H4 (cell line): Measurements from ENCODE around the gene EYS. TPM values are rescaled to one million over a fixed set of nuclear protein-coding genes. Genes with fewer than 3 reads are reported as not detected.

ENCODE experiments used
- DNase-seq: peaks from one replicate; pipeline ENCODE4 v3.0.0-alpha.2; 2015; ENCODE audit warnings: low spot score
- total RNA-seq: library from RNA; depleted of rRNA; stranded (reverse); fragments of >200 nt; shearing (Covaris generic); gene quantifications from 2 replicates; pipeline ENCODE4 v1.2.3, GENCODE V29; 2014

Gene EYS
- total RNA-seq, 1 experiment from 2014 or later = 0.17 TPM

DNA sequence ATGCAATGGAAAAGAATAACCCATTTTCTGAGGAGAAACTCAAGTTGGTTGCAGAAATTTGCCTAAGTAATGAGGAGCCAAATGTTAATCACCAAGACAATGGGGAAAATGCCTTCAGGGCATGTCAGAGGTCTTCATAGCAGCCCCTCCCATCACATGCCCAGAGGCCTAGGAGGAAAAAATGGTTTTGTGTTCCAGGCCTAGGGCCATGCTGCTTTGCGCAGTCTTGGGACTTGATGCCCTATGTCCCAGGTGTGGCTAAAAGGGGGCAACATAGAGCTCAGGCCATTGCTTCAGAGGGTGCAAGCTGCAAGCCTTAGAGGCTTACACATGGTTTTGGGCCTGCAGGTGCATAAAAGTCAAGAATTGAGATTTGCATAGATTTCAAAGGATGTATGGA is 485.9 kb downstream of the EYS start:
- no peak for DNase-seq

GRCh38 chr6:65202738-65203137 is 504.3 kb downstream of the EYS start:
- no peak for DNase-seq

- DNase-seq = no peak
These were observed 507.3 kb downstream of the EYS start for GRCh38 chr6:65199683-65200082.

DNA sequence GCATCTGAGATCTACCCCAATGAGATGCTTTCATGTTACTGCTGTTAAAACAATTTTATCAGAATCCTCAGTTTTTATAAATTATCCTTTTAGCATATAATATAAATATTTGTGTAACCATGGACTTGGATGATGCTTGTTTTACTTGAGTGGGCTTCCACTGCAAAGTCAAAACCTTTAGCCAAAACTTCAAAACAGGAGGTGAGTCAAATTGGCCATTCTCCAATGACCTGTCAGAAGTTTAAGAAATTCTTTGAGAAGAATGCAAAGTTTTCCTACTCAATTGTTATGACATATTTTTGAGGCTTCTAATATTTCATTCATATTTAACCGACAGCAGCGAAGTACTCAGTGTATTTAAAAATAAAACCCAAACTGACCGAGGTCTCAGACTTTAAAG is 507.9 kb downstream of the EYS start:
- DNase-seq = no peak

DNA sequence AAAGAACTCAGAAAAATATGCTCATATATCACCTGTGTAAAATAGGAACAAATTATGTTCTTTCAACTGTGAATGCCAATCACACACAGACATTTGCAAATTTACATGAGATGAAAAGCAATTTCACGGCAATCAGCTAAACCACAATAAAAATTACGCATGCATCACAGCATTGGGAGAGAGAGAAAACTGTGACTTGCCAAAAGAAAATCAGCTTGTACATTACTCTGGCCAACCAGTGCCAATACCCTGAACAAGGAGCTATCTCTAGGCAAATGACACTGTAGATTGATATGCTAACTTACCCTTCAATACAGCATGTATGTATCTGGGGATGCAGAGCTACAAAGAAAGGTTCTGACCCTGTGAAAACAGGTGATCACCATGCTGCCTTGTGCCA is 515.6 kb downstream of the EYS start:
- no peak for DNase-seq

DNA sequence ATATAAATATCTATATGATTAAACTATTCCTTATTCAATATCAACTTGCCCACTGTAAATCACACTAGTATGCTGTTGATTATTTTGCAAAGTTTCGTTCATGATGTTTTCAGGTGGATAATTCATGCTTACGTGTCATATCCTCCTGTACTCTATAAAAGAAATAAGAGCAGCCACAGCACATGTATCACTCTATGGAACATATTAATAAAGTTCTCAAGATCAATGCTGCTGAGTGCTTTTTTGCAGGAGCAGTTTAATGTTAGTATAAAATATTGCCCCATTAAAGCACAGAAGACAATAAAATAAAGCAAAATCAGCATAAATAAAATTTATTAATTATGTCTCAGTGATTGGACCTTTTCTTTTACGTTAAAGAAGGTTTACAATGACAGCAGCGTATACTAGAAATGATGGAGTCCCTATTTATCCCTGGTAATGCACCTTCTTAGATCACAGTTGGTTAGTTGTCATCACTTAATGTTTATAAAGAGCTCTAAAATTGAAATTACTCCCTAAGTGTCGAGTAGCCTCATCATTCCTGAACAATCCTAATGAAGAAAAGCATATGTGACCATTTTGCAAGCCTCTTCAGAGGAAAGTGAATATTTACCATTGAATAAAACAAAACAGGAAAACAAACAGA is 517.7 kb downstream of the EYS start:
- no peak for DNase-seq

- no peak for DNase-seq
These were observed 520.2 kb downstream of the EYS start for GRCh38 chr6:65186826-65187225.

- DNase-seq = peak; percentile 8
These were observed 524.3 kb downstream of the EYS start for GRCh38 chr6:65182681-65183080.

- no peak for DNase-seq
These were observed 536.8 kb downstream of the EYS start for GRCh38 chr6:65170273-65170672.

DNA sequence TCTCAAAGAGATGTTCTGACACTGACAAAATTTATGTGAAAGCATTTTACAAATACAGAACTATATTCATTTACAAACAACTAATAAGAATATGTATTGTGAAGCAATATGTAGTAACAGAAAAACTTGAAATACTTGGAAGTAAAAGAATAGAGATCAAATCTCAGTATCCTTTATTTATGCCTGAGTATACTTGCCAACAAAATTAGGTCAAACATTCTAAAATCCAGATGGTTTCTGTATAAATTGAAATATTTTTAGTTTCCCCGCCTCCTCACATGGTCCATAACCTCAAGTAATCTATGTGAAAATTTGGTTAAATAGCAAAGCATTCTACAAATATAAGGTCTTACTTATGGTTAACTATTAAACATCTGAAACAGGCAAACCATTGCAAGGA is 545.4 kb downstream of the EYS start:
- no peak for DNase-seq

DNA sequence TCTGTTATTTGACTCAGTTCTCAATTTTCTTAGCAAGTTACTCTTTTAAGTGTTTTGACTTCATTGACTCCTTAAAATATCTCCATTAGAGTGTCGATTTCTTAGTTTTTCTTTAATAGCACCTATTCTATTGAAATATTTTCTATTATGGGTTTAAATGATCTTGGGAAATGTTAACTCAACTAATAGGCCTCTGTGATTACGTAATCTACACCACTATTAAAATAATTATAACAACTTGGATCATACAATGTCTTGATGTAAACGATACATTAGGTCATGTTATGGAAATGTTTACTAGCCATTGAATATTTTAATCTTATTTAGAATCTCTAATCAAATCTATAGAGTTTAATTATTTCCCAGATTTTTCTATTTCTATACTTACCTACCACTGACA is 550.0 kb downstream of the EYS start:
- no peak for DNase-seq

- no peak for DNase-seq
These were observed 551.9 kb downstream of the EYS start for GRCh38 chr6:65155083-65155482.

- no peak for DNase-seq
These were observed 557.2 kb downstream of the EYS start for GRCh38 chr6:65149841-65150240.

GRCh38 chr6:65148839-65149238 is 558.2 kb downstream of the EYS start:
- no peak for DNase-seq

DNA sequence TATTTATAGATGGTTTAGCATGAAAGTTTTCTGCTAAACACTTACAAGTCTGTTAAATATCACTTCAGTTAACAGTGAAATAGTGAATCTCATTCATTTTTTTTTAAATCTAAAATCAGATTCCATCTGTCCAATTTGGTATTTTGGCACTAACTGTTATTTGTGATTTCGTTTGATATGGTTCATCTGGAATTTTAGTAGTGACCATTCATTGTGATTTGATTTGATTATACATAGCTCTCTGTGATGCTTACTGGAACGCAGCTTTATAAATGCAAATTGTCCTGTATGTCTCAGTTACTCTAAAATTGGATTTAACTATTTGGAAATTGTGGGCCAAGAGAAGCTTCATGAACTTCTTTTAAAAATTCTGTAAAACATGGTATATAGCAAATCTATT is 571.5 kb downstream of the EYS start:
- DNase-seq = no peak

GRCh38 chr6:65126667-65127066 is 580.4 kb downstream of the EYS start:
- DNase-seq = no peak

- no peak for DNase-seq
These were observed 583.5 kb downstream of the EYS start for GRCh38 chr6:65123521-65123920.

DNA sequence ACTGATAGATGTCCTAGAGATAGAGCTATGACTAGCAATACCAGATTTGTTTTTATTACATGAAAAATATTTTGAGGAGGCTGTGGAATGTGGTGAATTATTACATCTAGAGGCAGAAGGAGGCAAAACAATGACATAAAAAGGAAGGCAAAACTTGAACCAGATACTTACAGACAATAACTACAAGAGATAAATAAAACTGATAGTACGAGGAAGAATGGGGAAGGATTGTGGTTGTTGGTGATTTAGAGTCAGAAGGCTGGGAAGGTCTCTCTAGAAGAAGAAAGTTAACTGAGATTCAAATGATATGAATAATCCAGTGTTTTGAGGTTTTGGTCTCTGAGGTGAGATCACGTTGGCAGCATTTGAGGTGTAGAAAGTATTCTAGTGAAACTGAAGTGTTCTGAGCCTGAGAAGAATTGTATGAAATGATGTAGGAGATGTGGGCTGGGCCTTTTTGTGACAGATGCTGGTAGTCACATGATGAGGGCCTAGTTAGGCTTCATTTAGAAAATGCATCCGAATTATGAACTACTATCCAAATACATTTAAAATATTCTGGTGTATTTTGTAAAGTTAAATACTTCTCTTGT is 589.1 kb downstream of the EYS start:
- DNase-seq = no peak

DNA sequence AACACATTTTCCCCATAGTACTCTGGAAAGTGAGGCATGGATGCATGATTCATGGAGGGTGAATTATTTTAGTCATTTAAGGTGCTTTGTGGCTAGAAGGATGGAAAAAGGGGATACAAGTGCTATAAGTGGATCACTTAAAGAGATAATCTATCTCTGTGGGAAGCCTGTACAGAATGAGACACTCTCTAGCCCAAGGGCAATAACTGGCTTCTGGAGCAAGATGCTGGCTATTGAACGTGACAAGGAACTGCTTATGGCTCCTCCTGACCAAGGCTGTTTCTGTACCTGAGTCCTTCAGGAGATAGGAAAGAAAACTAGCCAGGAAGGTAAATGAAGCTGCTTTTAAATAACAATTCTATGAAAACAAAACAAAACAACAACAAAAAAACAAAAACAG is 590.7 kb downstream of the EYS start:
- DNase-seq = no peak

GRCh38 chr6:65113581-65113980 is 593.4 kb downstream of the EYS start:
- DNase-seq = peak; percentile 23

- DNase-seq = no peak
These were observed 594.6 kb downstream of the EYS start for GRCh38 chr6:65112435-65112834.

GRCh38 chr6:65110031-65110430 is 597.0 kb downstream of the EYS start:
- no peak for DNase-seq

DNA sequence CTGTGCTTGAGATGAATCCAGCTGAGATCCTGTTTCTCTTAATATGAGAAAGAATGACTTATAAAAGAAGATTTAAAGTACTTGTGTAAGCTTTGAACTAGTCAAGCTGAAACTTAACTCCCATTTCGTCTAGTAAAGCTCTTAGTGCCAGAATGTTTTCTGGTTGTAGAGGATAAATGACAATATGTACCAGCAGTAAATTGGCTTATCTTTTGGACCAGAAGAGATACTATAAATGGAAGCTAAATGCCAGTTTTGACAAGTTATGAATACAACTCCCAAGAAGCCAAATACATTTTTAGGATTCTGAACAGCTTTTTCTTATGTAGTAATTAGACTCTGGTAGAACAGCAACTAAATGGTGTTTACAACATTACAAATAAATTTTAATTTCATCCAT is 608.7 kb downstream of the EYS start:
- DNase-seq = no peak

DNA sequence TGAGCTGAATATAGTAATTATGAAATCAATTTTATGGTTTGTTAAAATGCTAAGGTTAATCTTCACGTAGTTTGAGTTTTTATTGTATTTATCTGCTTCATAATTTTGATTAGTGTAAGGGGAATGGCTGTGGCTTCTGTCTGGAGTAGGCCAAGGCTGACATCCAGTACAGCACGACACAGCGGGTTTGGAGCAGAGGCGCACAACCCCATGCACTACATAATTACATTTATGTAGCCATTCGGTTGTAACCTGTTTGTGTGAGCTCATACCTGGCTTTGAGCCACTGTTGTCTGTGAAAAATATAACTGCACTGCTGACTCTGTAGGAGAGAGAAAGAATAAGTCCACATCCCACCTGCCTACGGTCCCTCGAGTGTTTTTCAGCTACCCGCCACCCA is 615.5 kb downstream of the EYS start:
- no peak for DNase-seq
